Measurements from ENCODE around the gene HSBP1L1. TPM values are rescaled to one million over a fixed set of nuclear protein-coding genes. Genes with fewer than 3 reads are reported as not detected.

Gene HSBP1L1
- total RNA-seq, 1 experiment from 2014 or later, result 56.8 TPM

GRCh38 chr18:79935925-79936324, 28.5 kb upstream of the HSBP1L1 start:
- no peaks in the 10 kb centered on the region for H4K20me1 ChIP-seq (ENCODE audit: low read length)
- no TSS peak for BruUV-seq (replicated peaks)

GRCh38 chr18:79936641-79937040, 27.8 kb upstream of the HSBP1L1 start:
- Histone ChIP-seq H3K4me2 (ENCODE audit: low read length) (no peak overlapping the region), H3K27ac (ENCODE audit: low read length) (no peak overlapping the region), H2AFZ (ENCODE audit: low read length) (no peak overlapping the region), H3K4me3 (ENCODE audit: low read length) (no peak overlapping the region), H3K27me3 (ENCODE audit: low read length) (no peaks in the 10 kb centered on the region), H3F3A (ENCODE audit: low read length, unreplicated experiment) (no peaks in the 10 kb centered on the region), H3K9me2 (replicated peaks; ENCODE audit: low read length) (no peaks in the 10 kb centered on the region), H4K20me1 (ENCODE audit: low read length) (no peaks in the 10 kb centered on the region), H3K4me1 (ENCODE audit: insufficient read depth, low read length) (no peaks in the 10 kb centered on the region), H3K36me3 (ENCODE audit: low read depth, low read length) (peaks cover 24% of the 10 kb centered on the region), H3K9ac (ENCODE audit: low read length) (no peak overlapping the region), H3K9me3 (ENCODE audit: low read length) (peaks cover 8% of the 10 kb centered on the region; the same call in 1 of the 2 replicates), H3K79me2 (ENCODE audit: low read length) (peaks cover 71% of the 10 kb centered on the region)
- no peak for ATAC-seq
- TF ChIP-seq CTCF (conservative IDR thresholded peaks at IDR 0.05; ENCODE audit: low read depth, low read length), result no peak
- TF ChIP-seq EZH2 (IDR thresholded peaks at IDR 0.05; ENCODE audit: low read length, unreplicated experiment), result no peak
- no peak for TF ChIP-seq EZH2phosphoT487 (IDR thresholded peaks at IDR 0.05; ENCODE audit: borderline replicate concordance, low read length)
- intact Hi-C loops (cut with micrococcal nuclease), result loop anchor here (10.0 kb wide), 1 partner anchor 48 kb away; the partner anchor contains the start of gene TXNL4A
- no TSS peak for BruUV-seq (replicated peaks)
- no peak for DNase-seq
- ChIA-PET POLR2A (ENCODE audit: unreplicated experiment) (no interaction called here), CTCF (no interaction called here)

More at GRCh38 chr18:79935925-79936324, 28.5 kb upstream of the HSBP1L1 start:
- Histone ChIP-seq H3K4me2 (ENCODE audit: low read length) (no peak overlapping the region), H3K27ac (ENCODE audit: low read length) (no peak overlapping the region), H2AFZ (ENCODE audit: low read length) (no peak overlapping the region), H3K27me3 (ENCODE audit: low read length) (no peaks in the 10 kb centered on the region), H3K4me1 (ENCODE audit: insufficient read depth, low read length) (no peaks in the 10 kb centered on the region), H3K9ac (ENCODE audit: low read length) (no peak overlapping the region), H3K9me3 (ENCODE audit: low read length) (peaks cover 11% of the 10 kb centered on the region; the same call in 1 of the 2 replicates), H3K79me2 (ENCODE audit: low read length) (peaks cover 67% of the 10 kb centered on the region), H3K4me3 (ENCODE audit: low read length) (no peak overlapping the region), H3F3A (ENCODE audit: low read length, unreplicated experiment) (no peaks in the 10 kb centered on the region), H3K36me3 (ENCODE audit: low read depth, low read length) (peaks cover 31% of the 10 kb centered on the region), H3K9me2 (replicated peaks; ENCODE audit: low read length) (no peaks in the 10 kb centered on the region)
- ChIA-PET CTCF (no interaction called here), POLR2A (ENCODE audit: unreplicated experiment) (no interaction called here)
- DNase-seq (no peak), ATAC-seq (no peak)
- TF ChIP-seq EZH2 (IDR thresholded peaks at IDR 0.05; ENCODE audit: low read length, unreplicated experiment), result no peak
- TF ChIP-seq EZH2phosphoT487 (IDR thresholded peaks at IDR 0.05; ENCODE audit: borderline replicate concordance, low read length), result no peak
- no peak for TF ChIP-seq CTCF (conservative IDR thresholded peaks at IDR 0.05; ENCODE audit: low read depth, low read length)
- intact Hi-C loops (cut with micrococcal nuclease), result loop anchor here (2.0 to 10.0 kb wide), 3 partner anchors 25 to 91 kb away; partner anchors contain the start of gene TXNL4A

GRCh38 chr18:79937103-79937860, 27.2 kb upstream of the HSBP1L1 start:
- Histone ChIP-seq H3K27me3 (ENCODE audit: low read length) (no peaks in the 10 kb centered on the region), H3K36me3 (ENCODE audit: low read depth, low read length) (peaks cover 19% of the 10 kb centered on the region), H3K27ac (ENCODE audit: low read length) (no peak overlapping the region), H4K20me1 (ENCODE audit: low read length) (no peaks in the 10 kb centered on the region), H3K4me3 (ENCODE audit: low read length) (no peak overlapping the region), H3K4me2 (ENCODE audit: low read length) (no peak overlapping the region), H3K9me3 (ENCODE audit: low read length) (peaks cover 8% of the 10 kb centered on the region; the same call in 1 of the 2 replicates), H2AFZ (ENCODE audit: low read length) (no peak overlapping the region), H3K4me1 (ENCODE audit: insufficient read depth, low read length) (no peaks in the 10 kb centered on the region), H3F3A (ENCODE audit: low read length, unreplicated experiment) (no peaks in the 10 kb centered on the region), H3K79me2 (ENCODE audit: low read length) (peaks cover 71% of the 10 kb centered on the region), H3K9me2 (replicated peaks; ENCODE audit: low read length) (no peaks in the 10 kb centered on the region), H3K9ac (ENCODE audit: low read length) (no peak overlapping the region)
- ATAC-seq (no peak), DNase-seq (no peak)
- ChIA-PET POLR2A (ENCODE audit: unreplicated experiment) (no interaction called here), CTCF (no interaction called here)
- intact Hi-C loops (cut with micrococcal nuclease), result loop anchor here (10.0 kb wide), 1 partner anchor 48 kb away; the partner anchor contains the start of gene TXNL4A
- TF ChIP-seq EZH2phosphoT487 (IDR thresholded peaks at IDR 0.05; ENCODE audit: borderline replicate concordance, low read length), result no peak
- TF ChIP-seq EZH2 (IDR thresholded peaks at IDR 0.05; ENCODE audit: low read length, unreplicated experiment), result no peak
- TF ChIP-seq CTCF (conservative IDR thresholded peaks at IDR 0.05; ENCODE audit: low read depth, low read length), result no peak
- no TSS peak for BruUV-seq (replicated peaks)

All from PC-3 (cell line).